Skin epidermis (tissue), 12 donors: ENCODE data around the gene PRDM16.

ENCODE experiments used
- H3K27ac ChIP-seq, 21 experiments: fragments of 200-600 bp; sonication (generic) in 11 of 21; one replicate each; pipeline ENCODE4 v1.5.0; 2020; ENCODE audit warnings: mild to moderate bottlenecking in 3 of 21, inconsistent platforms in 2 of 21, moderate library complexity in 2 of 21
- H3K4me3 ChIP-seq, 7 experiments: fragments of 200-600 bp; sonication (generic) in 2 of 7; one replicate each; pipeline ENCODE4 v1.5.0; 2020; ENCODE audit warnings: inconsistent platforms in 2 of 7, mild to moderate bottlenecking in 2 of 7, moderate library complexity in 1 of 7

PRDM16 gene

GRCh38 chr1:3187415-3188149, 118.6 kb downstream of the PRDM16 start:
- Histone ChIP-seq H3K27ac (peak overlapping the region in 2 of 21 experiments; percentile 76 to 78), H3K4me3 (no peak overlapping the region)

- no peak overlapping the region for H3K27ac ChIP-seq
- no peak overlapping the region for H3K4me3 ChIP-seq
Measured at GRCh38 chr1:3188150-3188971, 119.4 kb downstream of the PRDM16 start.

- H3K27ac ChIP-seq = no peak overlapping the region
- H3K4me3 ChIP-seq = no peak overlapping the region
Measured at GRCh38 chr1:3190256-3191041, 121.4 kb downstream of the PRDM16 start.

GRCh38 chr1:3192361-3192760, 123.4 kb downstream of the PRDM16 start:
- Histone ChIP-seq H3K27ac (no peak overlapping the region), H3K4me3 (no peak overlapping the region)

- H3K27ac ChIP-seq = no peak overlapping the region
- no peak overlapping the region for H3K4me3 ChIP-seq
Measured at GRCh38 chr1:3192825-3193224, 123.8 kb downstream of the PRDM16 start.

- no peak overlapping the region for H3K27ac ChIP-seq
- no peak overlapping the region for H3K4me3 ChIP-seq
Measured at GRCh38 chr1:3193811-3194210, 124.8 kb downstream of the PRDM16 start.

- Histone ChIP-seq H3K4me3 (no peak overlapping the region), H3K27ac (peak overlapping the region in 2 of 21 experiments; percentile 47 to 48)
Measured at GRCh38 chr1:3194760-3195479, 125.9 kb downstream of the PRDM16 start.

GRCh38 chr1:3195480-3195815, 126.4 kb downstream of the PRDM16 start:
- Histone ChIP-seq H3K4me3 (no peak overlapping the region), H3K27ac (no peak overlapping the region)

- peak overlapping the region in 4 of 21 experiments; percentile 11 to 65 (median 42) for H3K27ac ChIP-seq
- no peak overlapping the region for H3K4me3 ChIP-seq
Measured at GRCh38 chr1:3195966-3196515, 127.0 kb downstream of the PRDM16 start.

- Histone ChIP-seq H3K4me3 (no peak overlapping the region), H3K27ac (peak overlapping the region in 3 of 21 experiments; percentile 30 to 65 (median 55))
Measured at GRCh38 chr1:3196577-3197245, 127.7 kb downstream of the PRDM16 start.

GRCh38 chr1:3197781-3198316, 128.8 kb downstream of the PRDM16 start:
- Histone ChIP-seq H3K27ac (peak overlapping the region in 1 of 21 experiments; percentile 10), H3K4me3 (no peak overlapping the region)

GRCh38 chr1:3198371-3199271, 129.6 kb downstream of the PRDM16 start:
- H3K27ac ChIP-seq = peak overlapping the region in 1 of 21 experiments; percentile 10
- no peak overlapping the region for H3K4me3 ChIP-seq

- Histone ChIP-seq H3K27ac (no peak overlapping the region), H3K4me3 (no peak overlapping the region)
Measured at GRCh38 chr1:3204725-3205124, 135.7 kb downstream of the PRDM16 start.

GRCh38 chr1:3205815-3206214, 136.8 kb downstream of the PRDM16 start:
- H3K27ac ChIP-seq = no peak overlapping the region

GRCh38 chr1:3206696-3207095, 137.7 kb downstream of the PRDM16 start:
- H3K27ac ChIP-seq = no peak overlapping the region
- H3K4me3 ChIP-seq = no peak overlapping the region

More at GRCh38 chr1:3205815-3206214, 136.8 kb downstream of the PRDM16 start:
- H3K4me3 ChIP-seq = no peak overlapping the region

- no peak overlapping the region for H3K27ac ChIP-seq
- H3K4me3 ChIP-seq = no peak overlapping the region
Measured at GRCh38 chr1:3207217-3207848, 138.3 kb downstream of the PRDM16 start.

- H3K27ac ChIP-seq = no peak overlapping the region
- no peak overlapping the region for H3K4me3 ChIP-seq
Measured at GRCh38 chr1:3208819-3209200, 139.8 kb downstream of the PRDM16 start.
